Astrocyte (in vitro differentiated cells and primary cell): ENCODE measurements around the gene STAB1. TPM values are rescaled to one million over a fixed set of nuclear protein-coding genes. Genes with fewer than 3 reads are reported as not detected.

Source experiments
- DNase-seq: peaks from one replicate; pipeline ENCODE4 v3.0.0-alpha.2; 2010; ENCODE audit warnings: low read depth
- FAIRE-seq: peaks from 2 replicates; lab custom pipeline; 2011; peaks lifted over from hg19 to GRCh38; lab: Jason Lieb, UNC
- H2AFZ ChIP-seq: 2 replicates; pipeline ENCODE4 v1.6.0; 2012; ENCODE audit warnings: low read depth, low read length, inconsistent platforms
- H3K27ac ChIP-seq: 2 replicates; pipeline ENCODE4 v1.5.1; 2011; ENCODE audit warnings: low read depth, low read length, inconsistent platforms
- H3K27me3 ChIP-seq: 2 replicates; pipeline ENCODE4 v1.6.0; 2011; ENCODE audit warnings: low read length, inconsistent platforms; ENCODE audit not compliant: insufficient read depth
- H3K36me3 ChIP-seq: 2 replicates; pipeline ENCODE4 v1.5.1; 2011; ENCODE audit warnings: low read length, inconsistent platforms; ENCODE audit not compliant: insufficient read depth
- H3K4me1 ChIP-seq: 2 replicates; pipeline ENCODE4 v1.5.1; 2011; ENCODE audit warnings: low read length, inconsistent platforms; ENCODE audit not compliant: insufficient read depth
- H3K4me2 ChIP-seq: 2 replicates; pipeline ENCODE4 v1.6.0; 2012; ENCODE audit warnings: low read length, inconsistent platforms
- H3K4me3 ChIP-seq: 2 replicates; pipeline ENCODE4 v1.5.1; 2011; ENCODE audit warnings: low read depth, mild to moderate bottlenecking, low read length, inconsistent platforms; ENCODE audit not compliant: insufficient read depth
- H3K79me2 ChIP-seq: 2 replicates; pipeline ENCODE4 v1.6.0; 2012; ENCODE audit warnings: mild to moderate bottlenecking, low read length, inconsistent platforms; ENCODE audit not compliant: insufficient read depth
- H3K9ac ChIP-seq: 2 replicates; pipeline ENCODE4 v1.6.0; 2012; ENCODE audit warnings: mild to moderate bottlenecking, low read length, inconsistent platforms
- H3K9me3 ChIP-seq: 2 replicates; pipeline ENCODE4 v1.5.1; 2012; ENCODE audit warnings: low read depth, mild to moderate bottlenecking, low read length, inconsistent platforms; ENCODE audit not compliant: insufficient read depth
- H4K20me1 ChIP-seq: 2 replicates; pipeline ENCODE4 v1.6.0; 2012; ENCODE audit warnings: low read length, inconsistent platforms; ENCODE audit not compliant: insufficient read depth
- H3K27ac Mint-ChIP-seq: one replicate; pipeline ENCODE4 v1.8.0; 2021; ENCODE audit warnings: mild to moderate bottlenecking, mixed read lengths; ENCODE audit not compliant: unreplicated experiment
- H3K27me3 Mint-ChIP-seq: one replicate; pipeline ENCODE4 v1.8.0; 2021; ENCODE audit warnings: low read depth, mixed read lengths; ENCODE audit not compliant: unreplicated experiment
- H3K36me3 Mint-ChIP-seq: one replicate; pipeline ENCODE4 v1.8.0; 2021; ENCODE audit warnings: low read depth, mixed read lengths; ENCODE audit not compliant: unreplicated experiment
- H3K4me1 Mint-ChIP-seq: one replicate; pipeline ENCODE4 v1.8.0; 2021; ENCODE audit warnings: low read depth, mixed read lengths; ENCODE audit not compliant: unreplicated experiment
- H3K4me3 Mint-ChIP-seq: one replicate; pipeline ENCODE4 v1.8.0; 2021; ENCODE audit warnings: mild to moderate bottlenecking, moderate library complexity, mixed read lengths; ENCODE audit not compliant: unreplicated experiment
- H3K9me3 Mint-ChIP-seq: one replicate; pipeline ENCODE4 v1.8.0; 2021; ENCODE audit warnings: mild to moderate bottlenecking, mixed read lengths; ENCODE audit not compliant: unreplicated experiment
- EZH2 ChIP-seq: IDR thresholded peaks from 2 replicates; pipeline ENCODE4 v1.6.1; 2012; ENCODE audit warnings: mild to moderate bottlenecking, low read length, inconsistent platforms; ENCODE audit not compliant: insufficient read depth
- total RNA-seq: library from RNA; stranded (reverse); gene quantifications from 2 replicates; pipeline ENCODE4 v1.2.1, GENCODE V29; 2021
- TF ChIP-seq, protein P1 (sequence below): IDR thresholded peaks from 2 replicates; pipeline ENCODE4 v1.5.1; 2011; ENCODE audit warnings: low read depth, mild to moderate bottlenecking, inconsistent platforms, low read length, moderate library complexity; ENCODE audit not compliant: insufficient read depth

STAB1 gene
- total RNA-seq, 1 donor from 2014 or later, result 0.39 TPM

GRCh38 chr3:52461874-52462273 lies 33.3 kb upstream of the STAB1 start:
- Mint-ChIP-seq H3K27me3 (no peaks in the 10 kb centered on the region), H3K36me3 (peaks cover 13% of the 10 kb centered on the region), H3K9me3 (no peaks in the 10 kb centered on the region), H3K4me1 (peaks cover 11% of the 10 kb centered on the region), H3K4me3 (no peak overlapping the region), H3K27ac (no peak overlapping the region)
- Histone ChIP-seq H3K9ac (no peak overlapping the region), H2AFZ (no peak overlapping the region), H3K4me2 (no peak overlapping the region), H3K36me3 (peaks cover 28% of the 10 kb centered on the region), H3K4me1 (peaks cover 21% of the 10 kb centered on the region), H3K27me3 (no peaks in the 10 kb centered on the region), H3K4me3 (no peak overlapping the region), H3K79me2 (peaks cover 69% of the 10 kb centered on the region), H3K9me3 (no peaks in the 10 kb centered on the region), H4K20me1 (peaks cover 82% of the 10 kb centered on the region), H3K27ac (no peak overlapping the region)
- TF ChIP-seq EZH2, result no peak
- TF ChIP-seq, protein P1, sequence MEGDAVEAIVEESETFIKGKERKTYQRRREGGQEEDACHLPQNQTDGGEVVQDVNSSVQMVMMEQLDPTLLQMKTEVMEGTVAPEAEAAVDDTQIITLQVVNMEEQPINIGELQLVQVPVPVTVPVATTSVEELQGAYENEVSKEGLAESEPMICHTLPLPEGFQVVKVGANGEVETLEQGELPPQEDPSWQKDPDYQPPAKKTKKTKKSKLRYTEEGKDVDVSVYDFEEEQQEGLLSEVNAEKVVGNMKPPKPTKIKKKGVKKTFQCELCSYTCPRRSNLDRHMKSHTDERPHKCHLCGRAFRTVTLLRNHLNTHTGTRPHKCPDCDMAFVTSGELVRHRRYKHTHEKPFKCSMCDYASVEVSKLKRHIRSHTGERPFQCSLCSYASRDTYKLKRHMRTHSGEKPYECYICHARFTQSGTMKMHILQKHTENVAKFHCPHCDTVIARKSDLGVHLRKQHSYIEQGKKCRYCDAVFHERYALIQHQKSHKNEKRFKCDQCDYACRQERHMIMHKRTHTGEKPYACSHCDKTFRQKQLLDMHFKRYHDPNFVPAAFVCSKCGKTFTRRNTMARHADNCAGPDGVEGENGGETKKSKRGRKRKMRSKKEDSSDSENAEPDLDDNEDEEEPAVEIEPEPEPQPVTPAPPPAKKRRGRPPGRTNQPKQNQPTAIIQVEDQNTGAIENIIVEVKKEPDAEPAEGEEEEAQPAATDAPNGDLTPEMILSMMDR, result no peak
- DNase-seq (no peak), FAIRE-seq (no peak)

GRCh38 chr3:52463416-52463815 lies 31.7 kb upstream of the STAB1 start:
- no peak overlapping the region for H3K4me3 Mint-ChIP-seq
- no peak for FAIRE-seq
- peaks cover 68% of the 10 kb centered on the region for H3K79me2 ChIP-seq

GRCh38 chr3:52468336-52468735 lies 26.8 kb upstream of the STAB1 start:
- no peak for DNase-seq
- Histone ChIP-seq H3K9me3 (no peaks in the 10 kb centered on the region), H3K36me3 (peaks cover 22% of the 10 kb centered on the region), H3K9ac (no peak overlapping the region), H3K79me2 (peaks cover 61% of the 10 kb centered on the region), H2AFZ (no peak overlapping the region), H3K27ac (no peak overlapping the region), H4K20me1 (peaks cover 93% of the 10 kb centered on the region), H3K4me2 (no peak overlapping the region), H3K4me3 (no peak overlapping the region), H3K4me1 (peaks cover 6% of the 10 kb centered on the region), H3K27me3 (no peaks in the 10 kb centered on the region)
- FAIRE-seq, result no peak
- H3K36me3 Mint-ChIP-seq, result peaks cover 19% of the 10 kb centered on the region
- no peak overlapping the region for H3K4me3 Mint-ChIP-seq
- peaks cover 4% of the 10 kb centered on the region for H3K4me1 Mint-ChIP-seq
- no peak overlapping the region for H3K27ac Mint-ChIP-seq
- H3K9me3 Mint-ChIP-seq, result no peaks in the 10 kb centered on the region
- TF ChIP-seq, protein P1, result no peak
- no peak for TF ChIP-seq EZH2
- H3K27me3 Mint-ChIP-seq, result no peaks in the 10 kb centered on the region

More at GRCh38 chr3:52463416-52463815, 31.7 kb upstream of the STAB1 start:
- peaks cover 24% of the 10 kb centered on the region for H3K36me3 ChIP-seq
- no peaks in the 10 kb centered on the region for H3K27me3 ChIP-seq
- H4K20me1 ChIP-seq, result peaks cover 83% of the 10 kb centered on the region
- DNase-seq, result no peak
- H3K27ac ChIP-seq, result no peak overlapping the region
- no peak overlapping the region for H3K4me3 ChIP-seq
- no peak for TF ChIP-seq EZH2
- TF ChIP-seq, protein P1, result no peak
- Mint-ChIP-seq H3K9me3 (no peaks in the 10 kb centered on the region), H3K27me3 (no peaks in the 10 kb centered on the region), H3K4me1 (peaks cover 7% of the 10 kb centered on the region), H3K27ac (no peak overlapping the region), H3K36me3 (peaks cover 13% of the 10 kb centered on the region)
- H2AFZ ChIP-seq, result no peak overlapping the region
- H3K9me3 ChIP-seq, result no peaks in the 10 kb centered on the region
- H3K4me1 ChIP-seq, result peaks cover 13% of the 10 kb centered on the region
- no peak overlapping the region for H3K9ac ChIP-seq
- no peak overlapping the region for H3K4me2 ChIP-seq
